Measurements from ENCODE around the gene CEP112. TPM values are rescaled to one million over a fixed set of nuclear protein-coding genes. Genes with fewer than 3 reads are reported as not detected.

CEP112 gene
- total RNA-seq, 1 donor from 2014 or later: 24.5 TPM

- no peaks in the 10 kb centered on the region for H3K27me3 Mint-ChIP-seq (ENCODE audit: low read depth)
- no peaks in the 10 kb centered on the region for H3K9me3 Mint-ChIP-seq
- peaks cover 1% of the 10 kb centered on the region for H3K36me3 Mint-ChIP-seq (ENCODE audit: low read depth)
- H3K27ac Mint-ChIP-seq (ENCODE audit: unreplicated experiment): no peak overlapping the region
- no peak overlapping the region for H3K4me3 Mint-ChIP-seq
- no peaks in the 10 kb centered on the region for H3K4me1 Mint-ChIP-seq
- TF ChIP-seq CTCF (conservative IDR thresholded peaks at IDR 0.05): no peak
- no peak for DNase-seq (ENCODE audit: low read depth, low spot score)
Observed at GRCh38 chr17:65618516-65618915, 573.4 kb downstream of the CEP112 start.

- Mint-ChIP-seq H3K4me3 (no peak overlapping the region), H3K4me1 (no peaks in the 10 kb centered on the region), H3K36me3 (ENCODE audit: low read depth) (no peaks in the 10 kb centered on the region), H3K27me3 (ENCODE audit: low read depth) (no peaks in the 10 kb centered on the region), H3K9me3 (no peaks in the 10 kb centered on the region), H3K27ac (ENCODE audit: unreplicated experiment) (no peak overlapping the region)
- no peak for TF ChIP-seq CTCF (conservative IDR thresholded peaks at IDR 0.05)
- DNase-seq (ENCODE audit: low read depth, low spot score): no peak
Observed at GRCh38 chr17:65617496-65617895, 574.4 kb downstream of the CEP112 start.

- Mint-ChIP-seq H3K4me3 (no peak overlapping the region), H3K27me3 (ENCODE audit: low read depth) (no peaks in the 10 kb centered on the region), H3K27ac (ENCODE audit: unreplicated experiment) (no peak overlapping the region), H3K36me3 (ENCODE audit: low read depth) (peaks cover 3% of the 10 kb centered on the region), H3K9me3 (peaks cover 4% of the 10 kb centered on the region), H3K4me1 (no peaks in the 10 kb centered on the region)
- TF ChIP-seq CTCF (conservative IDR thresholded peaks at IDR 0.05): no peak
- DNase-seq (ENCODE audit: low read depth, low spot score): no peak
Observed at GRCh38 chr17:65609749-65610148, 582.2 kb downstream of the CEP112 start.

GRCh38 chr17:65609286-65609685, 582.6 kb downstream of the CEP112 start:
- H3K27me3 Mint-ChIP-seq (ENCODE audit: low read depth): no peaks in the 10 kb centered on the region
- no peak for TF ChIP-seq CTCF (conservative IDR thresholded peaks at IDR 0.05)
- H3K4me3 Mint-ChIP-seq: no peak overlapping the region
- no peak for DNase-seq (ENCODE audit: low read depth, low spot score)
- peaks cover 3% of the 10 kb centered on the region for H3K36me3 Mint-ChIP-seq (ENCODE audit: low read depth)
- H3K4me1 Mint-ChIP-seq: no peaks in the 10 kb centered on the region
- peaks cover 4% of the 10 kb centered on the region for H3K9me3 Mint-ChIP-seq
- H3K27ac Mint-ChIP-seq (ENCODE audit: unreplicated experiment): no peak overlapping the region

- Mint-ChIP-seq H3K4me1 (peaks cover 17% of the 10 kb centered on the region), H3K36me3 (ENCODE audit: low read depth) (peaks cover 3% of the 10 kb centered on the region), H3K27me3 (ENCODE audit: low read depth) (no peaks in the 10 kb centered on the region), H3K4me3 (no peak overlapping the region), H3K9me3 (peaks cover 2% of the 10 kb centered on the region), H3K27ac (ENCODE audit: unreplicated experiment) (no peak overlapping the region)
- no peak for TF ChIP-seq CTCF (conservative IDR thresholded peaks at IDR 0.05)
- no peak for DNase-seq (ENCODE audit: low read depth, low spot score)
Observed at GRCh38 chr17:65604070-65604469, 587.9 kb downstream of the CEP112 start.

GRCh38 chr17:65601881-65602280, 590.1 kb downstream of the CEP112 start:
- Mint-ChIP-seq H3K4me3 (no peak overlapping the region), H3K27me3 (ENCODE audit: low read depth) (no peaks in the 10 kb centered on the region), H3K4me1 (peaks cover 17% of the 10 kb centered on the region), H3K9me3 (peaks cover 2% of the 10 kb centered on the region), H3K27ac (ENCODE audit: unreplicated experiment) (no peak overlapping the region), H3K36me3 (ENCODE audit: low read depth) (peaks cover 3% of the 10 kb centered on the region)
- no peak for DNase-seq (ENCODE audit: low read depth, low spot score)
- no peak for TF ChIP-seq CTCF (conservative IDR thresholded peaks at IDR 0.05)

Data from neural crest cell (in vitro differentiated cells).